Activated naive CD4-positive, alpha-beta T cell treated with anti-CD3 and anti-CD28 coated beads for 36 hours (primary cell): ENCODE data around the gene ASB17. TPM values are rescaled to one million over a fixed set of nuclear protein-coding genes. Genes with fewer than 3 reads are reported as not detected.

Experiments used
- CTCF ChIA-PET: fragments of 350-600 bp; sonication (Branson Sonifier 250); formaldehyde crosslinking; loops from one replicate; lab custom pipeline; 2021; ENCODE audit warnings: antibody characterized with exemption; lab: Charles Lee
- DNase-seq: peaks from one replicate; pipeline ENCODE4 v3.0.0-alpha.2; 2020
- H3K27ac Mint-ChIP-seq: one replicate; pipeline ENCODE4 v1.8.0; 2021; ENCODE audit warnings: mild to moderate bottlenecking, mixed read lengths
- H3K27me3 Mint-ChIP-seq: one replicate; pipeline ENCODE4 v1.8.0; 2021; ENCODE audit warnings: low read depth, mixed read lengths
- H3K36me3 Mint-ChIP-seq: one replicate; pipeline ENCODE4 v1.8.0; 2021; ENCODE audit warnings: low read depth, mixed read lengths
- H3K4me1 Mint-ChIP-seq: one replicate; pipeline ENCODE4 v1.8.0; 2021; ENCODE audit warnings: low read depth, mixed read lengths
- H3K4me3 Mint-ChIP-seq: one replicate; pipeline ENCODE4 v1.8.0; 2021; ENCODE audit warnings: mild to moderate bottlenecking, moderate library complexity, mixed read lengths
- H3K9me3 Mint-ChIP-seq: one replicate; pipeline ENCODE4 v1.8.0; 2021; ENCODE audit warnings: mixed read lengths
- intact Hi-C: fragments of 100-400 bp; cut with micrococcal nuclease; formaldehyde crosslinking; loops from one replicate; pipeline ENCODE4 v1.15.1; 2023
- total RNA-seq, 2 experiments: library from RNA; stranded (reverse); gene quantifications; one replicate each; pipeline ENCODE4 v1.2.3, GENCODE V29; 2021

ASB17 gene
- total RNA-seq, 2 experiments from 2014 or later: not detected

- intact Hi-C loops: no loop called here
- CTCF ChIA-PET: no interaction called here
These were observed 4.8 kb upstream of the ASB17 start for GRCh38 chr1:75937034-75937433.

GRCh38 chr1:75922698-75923097, 9.5 kb downstream of the ASB17 start:
- CTCF ChIA-PET: no interaction called here

More at GRCh38 chr1:75937034-75937433, 4.8 kb upstream of the ASB17 start:
- Mint-ChIP-seq H3K4me1 (no peaks in the 10 kb centered on the region), H3K36me3 (no peaks in the 10 kb centered on the region), H3K9me3 (peaks cover 2% of the 10 kb centered on the region), H3K27ac (no peak overlapping the region), H3K27me3 (no peaks in the 10 kb centered on the region), H3K4me3 (no peak overlapping the region)
- no peak for DNase-seq

GRCh38 chr1:75916834-75917233, 15.4 kb downstream of the ASB17 start:
- Mint-ChIP-seq H3K27ac (no peak overlapping the region), H3K36me3 (no peaks in the 10 kb centered on the region)

More at GRCh38 chr1:75922698-75923097, 9.5 kb downstream of the ASB17 start:
- Mint-ChIP-seq H3K27ac (no peak overlapping the region), H3K27me3 (peaks cover 4% of the 10 kb centered on the region), H3K4me1 (no peaks in the 10 kb centered on the region), H3K4me3 (no peak overlapping the region), H3K36me3 (no peaks in the 10 kb centered on the region), H3K9me3 (no peaks in the 10 kb centered on the region)
- no peak for DNase-seq
- intact Hi-C loops: no loop called here

GRCh38 chr1:75908717-75909152, 23.5 kb downstream of the ASB17 start:
- Mint-ChIP-seq H3K27me3 (peaks cover 4% of the 10 kb centered on the region), H3K27ac (no peak overlapping the region), H3K9me3 (peaks cover 10% of the 10 kb centered on the region), H3K4me3 (no peak overlapping the region), H3K4me1 (no peaks in the 10 kb centered on the region), H3K36me3 (no peaks in the 10 kb centered on the region)
- no peak for DNase-seq
- CTCF ChIA-PET: no interaction called here
- intact Hi-C loops: no loop called here

More at GRCh38 chr1:75916834-75917233, 15.4 kb downstream of the ASB17 start:
- no peak for DNase-seq
- intact Hi-C loops: no loop called here
- Mint-ChIP-seq H3K4me1 (no peaks in the 10 kb centered on the region), H3K4me3 (no peak overlapping the region), H3K9me3 (no peaks in the 10 kb centered on the region), H3K27me3 (peaks cover 4% of the 10 kb centered on the region)
- CTCF ChIA-PET: no interaction called here

- H3K4me1 Mint-ChIP-seq: no peaks in the 10 kb centered on the region
- no peak for DNase-seq
- no peak overlapping the region for H3K4me3 Mint-ChIP-seq
- CTCF ChIA-PET: interaction anchor here (0.6 kb wide), 1 partner anchor 296 kb away, joined by 4 read pairs; no protein-coding TSS in a partner anchor
- H3K27ac Mint-ChIP-seq: no peak overlapping the region
- no peaks in the 10 kb centered on the region for H3K9me3 Mint-ChIP-seq
- H3K36me3 Mint-ChIP-seq: no peaks in the 10 kb centered on the region
- intact Hi-C loops: no loop called here
- H3K27me3 Mint-ChIP-seq: peaks cover 2% of the 10 kb centered on the region
These were observed 30.8 kb downstream of the ASB17 start for GRCh38 chr1:75901371-75901770.

GRCh38 chr1:75884437-75884836, 47.8 kb downstream of the ASB17 start:
- Mint-ChIP-seq H3K9me3 (no peaks in the 10 kb centered on the region), H3K27ac (no peak overlapping the region), H3K27me3 (no peaks in the 10 kb centered on the region), H3K4me3 (no peak overlapping the region), H3K4me1 (no peaks in the 10 kb centered on the region), H3K36me3 (no peaks in the 10 kb centered on the region)
- CTCF ChIA-PET: no interaction called here
- no peak for DNase-seq
- intact Hi-C loops: no loop called here

- no peak overlapping the region for H3K27ac Mint-ChIP-seq
- no peaks in the 10 kb centered on the region for H3K36me3 Mint-ChIP-seq
- no peaks in the 10 kb centered on the region for H3K4me1 Mint-ChIP-seq
- no peak for DNase-seq
- H3K4me3 Mint-ChIP-seq: no peak overlapping the region
- no peaks in the 10 kb centered on the region for H3K9me3 Mint-ChIP-seq
- CTCF ChIA-PET: no interaction called here
- no peaks in the 10 kb centered on the region for H3K27me3 Mint-ChIP-seq
- intact Hi-C loops: no loop called here
These were observed 52.2 kb downstream of the ASB17 start for GRCh38 chr1:75879985-75880384.

- no peaks in the 10 kb centered on the region for H3K9me3 Mint-ChIP-seq
- no peak overlapping the region for H3K27ac Mint-ChIP-seq
- no peaks in the 10 kb centered on the region for H3K4me1 Mint-ChIP-seq
- CTCF ChIA-PET: no interaction called here
- no peak for DNase-seq
- H3K4me3 Mint-ChIP-seq: no peak overlapping the region
- peaks cover 3% of the 10 kb centered on the region for H3K27me3 Mint-ChIP-seq
- intact Hi-C loops: no loop called here
- no peaks in the 10 kb centered on the region for H3K36me3 Mint-ChIP-seq
These were observed 61.3 kb downstream of the ASB17 start for GRCh38 chr1:75870951-75871350.

Other genes starting within 250 kb of the ASB17 start
- 10 to 100 TPM; 37.1 to 38.5 TPM for gene ACADM, start 207.7 kb downstream of the ASB17 start, total RNA-seq
- gene RABGGTB, start 146.1 kb downstream of the ASB17 start, total RNA-seq: 100 to 1,000 TPM; 158 to 162 TPM
- under 1 TPM; 0.14 to 0.27 TPM for gene MSH4, start 135.5 kb downstream of the ASB17 start, total RNA-seq
- 1 to 10 TPM; 2.5 to 2.8 TPM for gene ST6GALNAC3, start 142.3 kb upstream of the ASB17 start, total RNA-seq